Measurements from ENCODE around the gene GAS2.

GAS2 gene

GRCh38 chr11:22807391-22807790 is 141.0 kb downstream of the GAS2 start:
- ChIA-PET CTCF (interaction anchor here (0.6 to 1.1 kb wide), 3 partner anchors 20 to 33 kb away, joined by 3 to 6 read pairs (median 3); no protein-coding TSS in a partner anchor), POLR2A (no interaction called here)
- no peaks in the 10 kb centered on the region for H3K36me3 ChIP-seq (ENCODE audit: control insufficient read depth in 2 of 2, insufficient read depth in 1 of 2, low read length in 2 of 2)
- H3K4me1 ChIP-seq (ENCODE audit: control insufficient read depth, insufficient read depth, low read length), result no peaks in the 10 kb centered on the region
- TF ChIP-seq ZNF529 (tag by site-specific recombination; IDR thresholded peaks at IDR 0.05; ENCODE audit: insufficient replicate concordance) (no peak), ZBTB8A (tag by site-specific recombination; IDR thresholded peaks at IDR 0.05) (no peak), ZNF366 (tag by site-specific recombination; conservative IDR thresholded peaks at IDR 0.05) (no peak), ZNF341 (tag by site-specific recombination; IDR thresholded peaks at IDR 0.05; ENCODE audit: low read depth) (no peak), ZNF266 (tag by site-specific recombination; IDR thresholded peaks at IDR 0.05; ENCODE audit: low read depth) (no peak), ZNF664 (tag by site-specific recombination; IDR thresholded peaks at IDR 0.05) (no peak), FEZF1 (tag by site-specific recombination; IDR thresholded peaks at IDR 0.05) (no peak), ZNF302 (tag by site-specific recombination; IDR thresholded peaks at IDR 0.05; ENCODE audit: low read depth) (no peak), YY1 (tag by site-specific recombination; IDR thresholded peaks at IDR 0.05) (no peak), ZNF433 (tag by site-specific recombination; IDR thresholded peaks at IDR 0.05; ENCODE audit: low read depth) (no peak), BCL11A (tag by site-specific recombination; IDR thresholded peaks at IDR 0.05; ENCODE audit: low read depth) (no peak), ZNF416 (tag by site-specific recombination; IDR thresholded peaks at IDR 0.05) (no peak), ZNF514 (tag by site-specific recombination; IDR thresholded peaks at IDR 0.05) (no peak)
- H3K27ac ChIP-seq (ENCODE audit: extremely low read depth, low read depth, low read length), result no peak overlapping the region
- H3K9me3 ChIP-seq (ENCODE audit: control insufficient read depth, insufficient read depth, low read depth, low read length), result no peaks in the 10 kb centered on the region
- no peak overlapping the region for H3K4me3 ChIP-seq (ENCODE audit: low read depth, low read length)

- H3K4me1 ChIP-seq (ENCODE audit: control insufficient read depth, insufficient read depth, low read length), result no peaks in the 10 kb centered on the region
- TF ChIP-seq ZNF146 (tag by site-specific recombination; IDR thresholded peaks at IDR 0.05) (no peak), PBX3 (CRISPR knock-in tag; IDR thresholded peaks at IDR 0.05) (no peak), ZFHX2 (tag by site-specific recombination; conservative IDR thresholded peaks at IDR 0.05) (no peak)
- H3K36me3 ChIP-seq (ENCODE audit: control insufficient read depth in 2 of 2, insufficient read depth in 1 of 2, low read length in 2 of 2), result no peaks in the 10 kb centered on the region
- H3K9me3 ChIP-seq (ENCODE audit: control insufficient read depth, insufficient read depth, low read depth, low read length), result no peaks in the 10 kb centered on the region
- POLR2A ChIA-PET, result no interaction called here
- H3K27ac ChIP-seq (ENCODE audit: extremely low read depth, low read depth, low read length), result no peak overlapping the region
- H3K4me3 ChIP-seq (ENCODE audit: low read depth, low read length), result no peak overlapping the region
- CTCF ChIA-PET, result interaction anchor here (0.6 to 1.7 kb wide), 3 partner anchors 21 to 32 kb away, joined by 3 to 9 read pairs (median 3); no protein-coding TSS in a partner anchor
Measured at GRCh38 chr11:22807855-22808570, 141.6 kb downstream of the GAS2 start.

GRCh38 chr11:22808571-22809197 is 142.3 kb downstream of the GAS2 start:
- Histone ChIP-seq H3K9me3 (ENCODE audit: control insufficient read depth, insufficient read depth, low read depth, low read length) (no peaks in the 10 kb centered on the region), H3K36me3 (ENCODE audit: control insufficient read depth in 2 of 2, insufficient read depth in 1 of 2, low read length in 2 of 2) (no peaks in the 10 kb centered on the region), H3K4me3 (ENCODE audit: low read depth, low read length) (no peak overlapping the region), H3K27ac (ENCODE audit: extremely low read depth, low read depth, low read length) (no peak overlapping the region), H3K4me1 (ENCODE audit: control insufficient read depth, insufficient read depth, low read length) (no peaks in the 10 kb centered on the region)
- TF ChIP-seq EGR2 (tag by site-specific recombination; IDR thresholded peaks at IDR 0.05; ENCODE audit: low read depth) (no peak), ZNF174 (tag by site-specific recombination; IDR thresholded peaks at IDR 0.05) (no peak), ZNF335 (tag by site-specific recombination; conservative IDR thresholded peaks at IDR 0.05) (no peak), AEBP2 (tag by site-specific recombination; IDR thresholded peaks at IDR 0.05; ENCODE audit: borderline replicate concordance) (no peak), ZBTB26 (tag by site-specific recombination; optimal IDR thresholded peaks at IDR 0.05) (no peak), ZNF175 (tag by site-specific recombination; IDR thresholded peaks at IDR 0.05) (no peak)
- ChIA-PET POLR2A (interaction anchor here (0.7 kb wide), 1 partner anchor 638 kb away, joined by 3 read pairs; no protein-coding TSS in a partner anchor), CTCF (interaction anchor here (1.7 kb wide), 1 partner anchor 21 kb away, joined by 9 read pairs; no protein-coding TSS in a partner anchor)
